GM23248 (cell line): Measurements from ENCODE around the gene HMCES.

ENCODE experiments used
- EZH2 ChIP-seq: fragments of 200-600 bp; sonication (generic); IDR thresholded peaks from 2 replicates; pipeline ENCODE4 v1.6.1; 2018; ENCODE audit warnings: antibody characterized with exemption, mild to moderate bottlenecking; ENCODE audit not compliant: insufficient read depth, poor library complexity, severe bottlenecking
- EZH2phosphoT487 ChIP-seq: fragments of 200-600 bp; sonication (generic); IDR thresholded peaks from 2 replicates; pipeline ENCODE4 v1.6.1; 2018; ENCODE audit warnings: antibody characterized with exemption, moderate library complexity, mild to moderate bottlenecking, low read depth; ENCODE audit not compliant: insufficient read depth

GRCh38 chr3:129315998-129316247 lies 37.3 kb downstream of the HMCES start:
- TF ChIP-seq EZH2: no peak
- no peak for TF ChIP-seq EZH2phosphoT487
